Upper lobe of right lung (tissue), 1 donor: ENCODE results near the gene MT1E. TPM values are rescaled to one million over a fixed set of nuclear protein-coding genes. Genes with fewer than 3 reads are reported as not detected.
A peak's percentile ranks its signal among the peaks of the same experiment; 100 is the strongest.
"Not testable (repeated sequence)": the region's sequence is repeated elsewhere in the genome, so short reads cannot be mapped to it uniquely, and the experiment has no call there.

Experiments
- ATAC-seq: fragments of 200-7000 bp; cut with Tn5 transposase; one replicate; pipeline ENCODE4 v1.9.1; 2020; ENCODE audit warnings: mild to moderate bottlenecking, moderate library complexity
- DNase-seq: peaks from one replicate; pipeline ENCODE4 v3.0.0-alpha.2; 2020
- H3K27ac ChIP-seq: fragments of 200-600 bp; one replicate; pipeline ENCODE4 v1.8.0; 2022
- H3K27me3 ChIP-seq: fragments of 200-600 bp; one replicate; pipeline ENCODE4 v1.8.0; 2022; ENCODE audit warnings: mild to moderate bottlenecking
- H3K36me3 ChIP-seq: fragments of 200-600 bp; one replicate; pipeline ENCODE4 v1.8.0; 2022
- H3K4me1 ChIP-seq: fragments of 200-600 bp; one replicate; pipeline ENCODE4 v1.8.0; 2022
- H3K4me3 ChIP-seq: fragments of 200-600 bp; one replicate; pipeline ENCODE4 v1.8.0; 2022; ENCODE audit warnings: mild to moderate bottlenecking
- H3K9me3 ChIP-seq: fragments of 200-600 bp; one replicate; pipeline ENCODE4 v1.8.0; 2022
- CTCF ChIP-seq: fragments of 200-600 bp; IDR thresholded peaks from one replicate; pipeline ENCODE4 v1.8.0; 2022; ENCODE audit warnings: antibody characterized with exemption
- intact Hi-C: fragments of 100-400 bp; cut with DNase I; formaldehyde crosslinking; loops from one replicate; pipeline ENCODE4 v1.11.0; 2022
- long read RNA-seq: library from polyadenylated mRNA; unstranded; transcript quantifications from one replicate; pipeline ENCODE4 v2.0.0, GENCODE V29; 2021
- total RNA-seq: library from RNA; stranded (reverse); fragmentation: NEBNext Ultra II Directional; extraction: Animal tissue kit (Norgen Biotek cat#: 25700); gene quantifications from one replicate; pipeline ENCODE4 v1.2.1, GENCODE V29; 2021
- donor health status: DM: no; HTN: yes; CAD: no; lungs with severe emphysema.

MT1E gene
- total RNA-seq, result 154 TPM
- long read RNA-seq, transcript MT1E-201 (3 exons, 704 nt), result major isoform, 13 of 14 reads
- long read RNA-seq, partial matches to known transcripts, result 0 of 14 reads
- long read RNA-seq, other reads (novel, unspliced or antisense), result 1 of 14 reads

DNA sequence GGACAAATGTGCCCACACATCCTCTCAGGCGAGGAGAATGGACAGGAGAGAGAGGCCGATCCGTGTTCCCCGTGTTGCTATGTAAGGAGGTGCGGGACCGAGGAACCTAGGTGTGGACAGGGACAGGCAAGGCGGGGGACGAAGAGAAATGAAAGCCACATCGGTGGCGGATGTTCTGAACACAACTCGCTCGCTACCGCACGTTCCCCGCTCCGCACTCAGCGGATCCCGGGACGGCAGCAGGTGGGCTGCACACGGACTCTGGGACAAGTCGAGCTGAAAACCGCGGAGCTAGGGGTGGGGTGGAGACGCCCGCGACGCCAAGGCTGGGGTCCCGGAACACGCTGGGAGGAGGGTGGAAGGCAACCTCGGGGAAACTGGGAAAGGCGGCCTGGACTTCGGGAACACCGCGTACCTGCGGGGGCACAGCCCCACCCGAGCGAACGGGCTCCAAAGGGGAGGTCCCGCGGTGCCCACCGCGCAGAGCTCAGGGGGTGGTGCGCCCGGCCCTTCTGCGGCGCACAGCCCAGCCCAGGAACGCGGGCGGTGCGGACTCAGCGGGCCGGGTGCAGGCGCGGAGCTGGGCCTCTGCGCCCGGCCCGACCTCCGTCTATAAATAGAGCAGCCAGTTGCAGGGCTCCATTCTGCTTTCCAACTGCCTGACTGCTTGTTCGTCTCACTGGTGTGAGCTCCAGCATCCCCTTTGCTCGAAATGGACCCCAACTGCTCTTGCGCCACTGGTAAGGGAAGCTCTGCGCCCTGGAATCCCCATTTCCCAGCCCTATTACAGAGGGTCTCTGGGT lies at the start of gene MT1E:
Gene MT1E, plus strand, starts transcription at position 642 of the 803 bp plus-strand sequence. Its CDS starts 71 bp downstream, at position 713.
- intact Hi-C loops, result no loop called here
- no peaks in the 10 kb centered on the region for H3K9me3 ChIP-seq
- peak; percentile 96 for ATAC-seq
- no peaks in the 10 kb centered on the region for H3K27me3 ChIP-seq
- peak within 1 kb of the TSS; percentile 93 for H3K27ac ChIP-seq
- TF ChIP-seq CTCF, result no peak
- peaks cover 6% of the 10 kb centered on the region for H3K4me1 ChIP-seq
- H3K36me3 ChIP-seq, result no peaks in the 10 kb centered on the region
- H3K4me3 ChIP-seq, result peak within 1 kb of the TSS; percentile 70
- DNase-seq, result peak; percentile 92

DNA sequence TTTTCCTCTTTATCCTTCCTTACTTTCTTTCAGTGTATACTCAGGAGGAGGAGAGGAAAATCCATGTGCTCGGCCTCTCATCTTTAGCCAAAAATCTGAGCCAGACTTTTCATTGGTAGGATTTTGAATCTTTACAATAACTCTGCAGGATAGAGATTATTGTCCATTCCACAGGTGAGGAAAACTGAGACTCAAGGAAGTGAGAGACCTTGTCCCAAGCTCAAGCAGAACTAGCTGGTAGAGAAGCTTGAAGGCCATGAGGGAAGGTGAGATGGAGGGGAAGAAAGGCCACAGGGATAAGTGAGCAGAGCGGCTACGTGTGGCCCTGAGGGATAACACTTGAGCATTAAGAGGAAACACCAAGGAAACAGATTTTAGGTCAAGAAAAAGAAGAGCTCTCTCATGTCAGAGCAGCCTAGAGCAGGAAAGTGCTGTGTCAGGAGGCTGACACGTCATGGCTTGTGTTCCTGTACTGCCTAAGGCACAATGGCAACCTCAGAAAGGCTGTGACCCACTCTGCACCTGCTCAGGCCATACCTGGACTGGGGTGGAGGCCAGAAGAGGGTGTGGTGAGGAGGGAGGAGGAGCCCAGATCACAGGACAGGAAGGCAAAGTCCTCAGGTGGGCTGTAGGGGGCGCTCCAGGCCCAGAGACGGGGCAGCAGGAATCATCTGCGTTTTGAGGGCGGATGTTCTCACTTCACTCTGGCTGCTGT lies 48.8 kb upstream of the MT1E start:
- Histone ChIP-seq H3K27me3 (no peaks in the 10 kb centered on the region), H3K36me3 (no peaks in the 10 kb centered on the region), H3K9me3 (no peaks in the 10 kb centered on the region), H3K4me3 (no peak overlapping the region), H3K4me1 (no peaks in the 10 kb centered on the region), H3K27ac (no peak overlapping the region)
- ATAC-seq (peak; percentile 100), DNase-seq (peak; percentile 93)
- intact Hi-C loops, result loop anchor here (10.0 kb wide), 1 partner anchor 128 kb away; no protein-coding TSS in a partner anchor
- peak; percentile 82 for TF ChIP-seq CTCF

- Histone ChIP-seq H3K27ac (no peak overlapping the region), H3K36me3 (no peaks in the 10 kb centered on the region), H3K9me3 (no peaks in the 10 kb centered on the region), H3K4me3 (no peak overlapping the region), H3K27me3 (no peaks in the 10 kb centered on the region), H3K4me1 (no peaks in the 10 kb centered on the region)
- no peak for TF ChIP-seq CTCF
- intact Hi-C loops, result loop anchor here (10.0 kb wide), 1 partner anchor 128 kb away; no protein-coding TSS in a partner anchor
- ATAC-seq, result no peak
- DNase-seq, result no peak
These were observed 48.3 kb upstream of the MT1E start for GRCh38 chr16:56577300-56577625.

DNA sequence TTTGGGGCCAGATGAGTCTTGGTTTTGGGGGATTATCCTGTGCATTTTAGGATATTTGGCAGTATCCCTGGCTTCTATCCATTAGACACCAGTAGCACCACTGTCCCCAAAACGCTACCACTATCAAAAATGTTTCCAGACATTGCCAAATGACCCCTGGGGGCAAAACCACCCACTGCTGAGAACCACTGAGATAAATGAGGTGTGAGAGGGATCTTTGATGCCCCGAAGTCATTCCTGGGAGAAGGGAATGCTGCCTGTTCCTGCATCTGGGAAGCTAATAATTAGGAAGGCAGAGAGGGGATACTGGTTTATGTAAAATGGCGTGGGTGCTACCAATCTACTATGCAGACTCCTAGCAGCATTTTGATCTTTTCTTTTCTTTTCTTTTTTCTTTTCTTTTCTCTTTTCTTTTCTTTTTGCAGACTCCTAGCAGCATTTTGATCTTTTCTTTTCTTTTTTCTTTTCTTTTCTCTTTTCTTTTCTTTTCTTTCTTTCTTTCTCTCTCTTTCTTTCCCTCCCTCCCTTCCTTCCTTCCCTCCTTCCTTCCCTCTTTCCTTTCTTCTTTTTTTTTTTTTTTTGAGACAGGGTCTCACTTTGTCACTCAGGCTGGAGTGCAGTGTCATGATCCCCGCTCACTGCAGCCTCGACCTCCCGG lies 45.1 kb upstream of the MT1E start:
- intact Hi-C loops, result no loop called here
- Histone ChIP-seq H3K4me3 (no peak overlapping the region), H3K27ac (no peak overlapping the region), H3K9me3 (no peaks in the 10 kb centered on the region), H3K36me3 (no peaks in the 10 kb centered on the region), H3K27me3 (no peaks in the 10 kb centered on the region), H3K4me1 (no peaks in the 10 kb centered on the region)
- ATAC-seq, result no peak
- no peak for TF ChIP-seq CTCF
- no peak for DNase-seq

- H3K4me3 ChIP-seq, H3K27ac ChIP-seq, H3K36me3 ChIP-seq, ATAC-seq, intact Hi-C loops, H3K27me3 ChIP-seq, H3K4me1 ChIP-seq, DNase-seq, H3K9me3 ChIP-seq: not testable (repeated sequence)
These were observed 42.7 kb upstream of the MT1E start for GRCh38 chr16:56582911-56583310.
